H1 (cell line): Measurements from ENCODE around the gene TMEM54. TPM values are rescaled to one million over a fixed set of nuclear protein-coding genes. Genes with fewer than 3 reads are reported as not detected.
A peak's percentile ranks its signal among the peaks of the same experiment; 100 is the strongest.

ENCODE experiments used
- ASH2L ChIP-seq: fragments of 200-600, 300-600 bp; sonication (generic); IDR thresholded peaks from one replicate; pipeline ENCODE4 v1.7.1; 2017; ENCODE audit warnings: low read length
- BCL11A ChIP-seq, 2 experiments: IDR thresholded peaks; one replicate each; pipeline ENCODE4 v1.6.1; 2011; ENCODE audit warnings: low read depth in 2 of 2, low read length in 2 of 2, mild to moderate bottlenecking in 2 of 2
- EGR1 ChIP-seq: IDR thresholded peaks from 2 replicates; pipeline ENCODE4 v1.6.1; 2011; ENCODE audit warnings: low read depth, low read length, borderline replicate concordance
- EP300 ChIP-seq, 2 experiments: IDR thresholded peaks; 1 replicate in 1 of 2; 2 replicates in 1 of 2; pipeline ENCODE4 v1.6.1; 2011 to 2012; ENCODE audit warnings: low read depth in 2 of 2, low read length in 2 of 2, mild to moderate bottlenecking in 2 of 2, borderline replicate concordance in 1 of 2, inconsistent platforms in 1 of 2, moderate library complexity in 1 of 2
- GTF2F1 ChIP-seq: IDR thresholded peaks from 2 replicates; pipeline ENCODE4 v1.6.1; 2012; ENCODE audit warnings: low read depth, low read length, improper control_type of control experiment, borderline replicate concordance
- HDAC2 ChIP-seq, 2 experiments: fragments of 300-600 bp in 1 of 2; sonication (generic) in 1 of 2; IDR thresholded peaks; 2 replicates each; pipeline ENCODE4 v1.6.1; 2011 to 2012; ENCODE audit warnings: low read depth in 2 of 2, low read length in 2 of 2, mild to moderate bottlenecking in 2 of 2, moderate library complexity in 2 of 2, borderline replicate concordance in 1 of 2, inconsistent platforms in 1 of 2
- JUND ChIP-seq: IDR thresholded peaks from 2 replicates; pipeline ENCODE4 v1.6.1; 2011; ENCODE audit warnings: mild to moderate bottlenecking, improper control_type of control experiment, low read length
- KDM5A ChIP-seq: fragments of 200-600 bp; IDR thresholded peaks from 2 replicates; pipeline ENCODE4 v1.7.1; 2012; ENCODE audit warnings: mild to moderate bottlenecking, low read length, inconsistent platforms, mixed read lengths
- NANOG ChIP-seq: IDR thresholded peaks from 2 replicates; pipeline ENCODE4 v1.6.1; 2011; ENCODE audit warnings: low read length, low read depth, mild to moderate bottlenecking, inconsistent platforms; ENCODE audit not compliant: insufficient read depth, poor library complexity, severe bottlenecking
- NRF1 ChIP-seq: IDR thresholded peaks from 2 replicates; pipeline ENCODE4 v1.6.1; 2011; ENCODE audit warnings: mild to moderate bottlenecking, low read depth, low read length, improper control_type of control experiment
- POLR2AphosphoS5 ChIP-seq: IDR thresholded peaks from 2 replicates; pipeline ENCODE4 v1.6.1; 2011; ENCODE audit warnings: low read depth, low read length
- RBBP5 ChIP-seq: IDR thresholded peaks from 2 replicates; pipeline ENCODE4 v1.7.1; 2012; ENCODE audit warnings: low read depth, mild to moderate bottlenecking, inconsistent platforms, low read length, moderate library complexity, borderline replicate concordance
- SAP30 ChIP-seq: fragments of 300-600 bp; sonication (generic); IDR thresholded peaks from 2 replicates; pipeline ENCODE4 v1.7.1; 2012; ENCODE audit warnings: low read length, moderate library complexity, mild to moderate bottlenecking, inconsistent platforms; ENCODE audit not compliant: insufficient read depth, insufficient replicate concordance
- TAF1 ChIP-seq: IDR thresholded peaks from 2 replicates; pipeline ENCODE4 v1.6.1; 2011; ENCODE audit warnings: mild to moderate bottlenecking, low read depth, low read length
- YY1 ChIP-seq: IDR thresholded peaks from 2 replicates; pipeline ENCODE4 v1.6.1; 2011; ENCODE audit warnings: low read depth, mild to moderate bottlenecking, low read length
- ZNF274 ChIP-seq: IDR thresholded peaks from 2 replicates; pipeline ENCODE4 v1.7.0; 2012; ENCODE audit warnings: low read length, borderline replicate concordance; ENCODE audit errors: extremely low read depth
- polyA plus RNA-seq, 7 experiments: library from polyadenylated mRNA; depleted of rRNA in 3 of 7; stranded (reverse) in 5 of 7; unstranded in 2 of 7; fragments of >200 nt in 5 of 7; fragments of 200-250 nt in 2 of 7; gene quantifications; 1 replicate in 5 of 7; 2 replicates in 1 of 7; 4 replicates in 1 of 7; pipeline versions ENCODE4 v1.2.1 to v1.2.3, GENCODE V29; 2011 to 2013; ENCODE audit warnings: missing spikeins in 2 of 7, mixed read lengths in 2 of 7
- total RNA-seq: library from RNA; stranded (reverse); fragmentation: NEBNext Ultra II Directional; extraction: Animal tissue kit (Norgen Biotek cat#: 25700); gene quantifications from 2 replicates; pipeline ENCODE4 v1.2.1, GENCODE V29; 2021
- TF ChIP-seq, protein P1 (sequence below), 3 experiments: IDR thresholded peaks; 1 replicate in 2 of 3; 2 replicates in 1 of 3; pipeline versions ENCODE4 v1.5.1 to v1.6.1; 2011; ENCODE audit warnings: low read length in 3 of 3, mild to moderate bottlenecking in 3 of 3, inconsistent platforms in 2 of 3, low read depth in 1 of 3, moderate library complexity in 1 of 3; ENCODE audit not compliant: insufficient read depth in 1 of 3; ENCODE audit errors: control extremely low read depth in 1 of 3
- TF ChIP-seq, protein P2 (sequence below): IDR thresholded peaks from 2 replicates; pipeline ENCODE4 v1.6.1; 2012; ENCODE audit warnings: inconsistent platforms

TMEM54 gene
- total and polyA plus RNA-seq, 2 of the 8 experiments (the other 6 are each of a cell fraction or from before 2014, with no cell fraction given) = 9.5 to 58.7 TPM

GRCh38 chr1:32892368-32893197 is 8.6 kb downstream of the TMEM54 start (continued):
- TF ChIP-seq HDAC2 (IDR thresholded peaks at IDR 0.05; ENCODE audit: borderline replicate concordance in 1 of 2, low read depth in 2 of 2, low read length in 2 of 2) (0 out of 4 replicates have a peak, but pooled peaks of 1 of the 2 experiments have one; percentile 77), POLR2AphosphoS5 (no peak), BCL11A (IDR thresholded peaks at IDR 0.05; ENCODE audit: low read depth in 2 of 2, low read length in 2 of 2) (no peak), SAP30 (no peak), YY1 (peak; percentile 25; the same call in 1 of the 2 replicates), EP300 (IDR thresholded peaks at IDR 0.05; ENCODE audit: borderline replicate concordance in 1 of 2, low read depth in 2 of 2, low read length in 2 of 2) (no peak), KDM5A (no peak), RBBP5 (0 out of 2 replicates have a peak, but pooled peaks have one; percentile 8), NANOG (no peak), JUND (0 out of 2 replicates have a peak, but pooled peaks have one; percentile 47), GTF2F1 (peak; percentile 9; the same call in 1 of the 2 replicates), NRF1 (0 out of 2 replicates have a peak, but pooled peaks have one; percentile 2), TAF1 (peak; percentile 14; the same call in 1 of the 2 replicates), EGR1 (no peak), ASH2L (no peak), ZNF274 (no peak)
- TF ChIP-seq, protein P1, sequence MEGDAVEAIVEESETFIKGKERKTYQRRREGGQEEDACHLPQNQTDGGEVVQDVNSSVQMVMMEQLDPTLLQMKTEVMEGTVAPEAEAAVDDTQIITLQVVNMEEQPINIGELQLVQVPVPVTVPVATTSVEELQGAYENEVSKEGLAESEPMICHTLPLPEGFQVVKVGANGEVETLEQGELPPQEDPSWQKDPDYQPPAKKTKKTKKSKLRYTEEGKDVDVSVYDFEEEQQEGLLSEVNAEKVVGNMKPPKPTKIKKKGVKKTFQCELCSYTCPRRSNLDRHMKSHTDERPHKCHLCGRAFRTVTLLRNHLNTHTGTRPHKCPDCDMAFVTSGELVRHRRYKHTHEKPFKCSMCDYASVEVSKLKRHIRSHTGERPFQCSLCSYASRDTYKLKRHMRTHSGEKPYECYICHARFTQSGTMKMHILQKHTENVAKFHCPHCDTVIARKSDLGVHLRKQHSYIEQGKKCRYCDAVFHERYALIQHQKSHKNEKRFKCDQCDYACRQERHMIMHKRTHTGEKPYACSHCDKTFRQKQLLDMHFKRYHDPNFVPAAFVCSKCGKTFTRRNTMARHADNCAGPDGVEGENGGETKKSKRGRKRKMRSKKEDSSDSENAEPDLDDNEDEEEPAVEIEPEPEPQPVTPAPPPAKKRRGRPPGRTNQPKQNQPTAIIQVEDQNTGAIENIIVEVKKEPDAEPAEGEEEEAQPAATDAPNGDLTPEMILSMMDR (IDR thresholded peaks at IDR 0.05; ENCODE audit: control extremely low read depth in 1 of 3, insufficient read depth in 1 of 3, low read depth in 1 of 3, low read length in 3 of 3) = peak in 2 of 3 experiments; percentile 95 to 99; a peak in 3 of 4 replicates
- TF ChIP-seq, protein P2, sequence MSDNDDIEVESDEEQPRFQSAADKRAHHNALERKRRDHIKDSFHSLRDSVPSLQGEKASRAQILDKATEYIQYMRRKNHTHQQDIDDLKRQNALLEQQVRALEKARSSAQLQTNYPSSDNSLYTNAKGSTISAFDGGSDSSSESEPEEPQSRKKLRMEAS = peak; percentile 100
